ENCODE measurements around the gene ABCF1. TPM values are rescaled to one million over a fixed set of nuclear protein-coding genes. Genes with fewer than 3 reads are reported as not detected.

Gene ABCF1
- total and polyA plus RNA-seq, 9 of the 15 experiments (the other 6 are each of a cell fraction or from before 2014, with no cell fraction given), result 41.6 to 193 (median 102) TPM

GRCh38 chr6:30612687-30613248 lies 41.5 kb downstream of the ABCF1 start:
- 59% methylated on average over 6 of the region's 6 CpGs for WGBS (ENCODE audit: insufficient coverage, low coverage, missing lambda C conversion rate)
- ChIA-PET POLR2A (interaction anchor here (0.8 to 4.8 kb wide), 27 partner anchors 12 to 202 kb away, joined by 3 to 310 read pairs (median 6); partner anchors contain the start of genes ABCF1, ATAT1, C6orf136 and DHX16), CTCF (ENCODE audit: low intra/inter-chr PET ratio) (no interaction called here)
- H3K36me3 ChIP-seq (ENCODE audit: control insufficient read depth, insufficient read depth, low read length), result peaks cover 79% of the 10 kb centered on the region
- TF ChIP-seq HDAC2 (IDR thresholded peaks at IDR 0.05) (no peak), POLR2B (IDR thresholded peaks at IDR 0.05; ENCODE audit: low read depth, partially characterized antibody) (peak; percentile 49), KDM5B (IDR thresholded peaks at IDR 0.05; ENCODE audit: insufficient replicate concordance, low read depth, low read length) (peak; percentile 60), POLR2A (conservative IDR thresholded peaks at IDR 0.05) (peak; percentile 34; the same call in 1 of the 2 replicates), ZNF77 (CRISPR knock-in tag; IDR thresholded peaks at IDR 0.05) (no peak), RAD21 (CRISPR knock-in tag; conservative IDR thresholded peaks at IDR 0.05 in 1 of 2, IDR thresholded peaks at IDR 0.05 in 1 of 2) (peak in 1 of 2 experiments; percentile 2; a peak in 1 of 4 replicates), BCOR (IDR thresholded peaks at IDR 0.05) (no peak), SAFB2 (IDR thresholded peaks at IDR 0.05; ENCODE audit: borderline replicate concordance, low read depth, low read length, severe bottlenecking) (no peak), TGIF2 (CRISPR knock-in tag; IDR thresholded peaks at IDR 0.05) (no peak), POLR2AphosphoS2 (IDR thresholded peaks at IDR 0.05; ENCODE audit: low read length) (peak; percentile 12; the same call in 1 of the 2 replicates), HES1 (IDR thresholded peaks at IDR 0.05; ENCODE audit: low read depth) (no peak), MYNN (IDR thresholded peaks at IDR 0.05) (0 out of 2 replicates have a peak, but pooled peaks have one; percentile 13), MYNN (CRISPR knock-in tag; IDR thresholded peaks at IDR 0.05) (no peak), ZNF830 (CRISPR knock-in tag; IDR thresholded peaks at IDR 0.05) (0 out of 2 replicates have a peak, but pooled peaks have one; percentile 64), POLR2G (IDR thresholded peaks at IDR 0.05; ENCODE audit: low read depth, low read length) (peak; percentile 44), E2F3 (CRISPR knock-in tag; IDR thresholded peaks at IDR 0.05) (no peak), SUPT5H (IDR thresholded peaks at IDR 0.05) (0 out of 2 replicates have a peak, but pooled peaks have one; percentile 23), RBFOX2 (IDR thresholded peaks at IDR 0.05; ENCODE audit: low read depth, low read length) (peak; percentile 42)
- TF ChIP-seq, protein P1, sequence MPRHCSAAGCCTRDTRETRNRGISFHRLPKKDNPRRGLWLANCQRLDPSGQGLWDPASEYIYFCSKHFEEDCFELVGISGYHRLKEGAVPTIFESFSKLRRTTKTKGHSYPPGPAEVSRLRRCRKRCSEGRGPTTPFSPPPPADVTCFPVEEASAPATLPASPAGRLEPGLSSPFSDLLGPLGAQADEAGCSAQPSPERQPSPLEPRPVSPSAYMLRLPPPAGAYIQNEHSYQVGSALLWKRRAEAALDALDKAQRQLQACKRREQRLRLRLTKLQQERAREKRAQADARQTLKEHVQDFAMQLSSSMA (CRISPR knock-in tag; IDR thresholded peaks at IDR 0.05), result 0 out of 2 replicates have a peak, but pooled peaks have one; percentile 52
- DNase-seq (ENCODE audit: extremely low read depth in 1 of 4, low spot score in 3 of 4) (peak in 1 of 4 experiments; percentile 43), FAIRE-seq (no peak), ATAC-seq (no peak)
- H2AFZ ChIP-seq (ENCODE audit: low read depth, low read length), result no peak overlapping the region
- H4K20me1 ChIP-seq (replicated peaks; ENCODE audit: control insufficient read depth, insufficient read depth, low read length), result peaks cover 8% of the 10 kb centered on the region; the same call in 1 of the 2 replicates
- no peaks in the 10 kb centered on the region for H3K9me3 ChIP-seq (replicated peaks; ENCODE audit: control insufficient read depth, insufficient read depth, low read depth, low read length)
- 0 out of 2 replicates have a peak overlapping the region, but pooled peaks have one; percentile 2 for H3K4me2 ChIP-seq (ENCODE audit: insufficient read depth, low read length)
- H3K4me3 ChIP-seq, result no peak overlapping the region
- BruUV-seq (replicated peaks), result no TSS peak
- no peaks in the 10 kb centered on the region for H3K27me3 ChIP-seq (ENCODE audit: control insufficient read depth in 2 of 2, insufficient read depth in 2 of 2, low read length in 2 of 2)
- H3K9me1 ChIP-seq (ENCODE audit: control insufficient read depth, insufficient read depth, low read length), result no peaks in the 10 kb centered on the region
- intact Hi-C loops (cut with micrococcal nuclease) (no loop called here), in situ Hi-C loops (cut with MboI) (no loop called here)
- H3K9ac ChIP-seq (ENCODE audit: insufficient read depth in 1 of 2, low read depth in 2 of 2, low read length in 2 of 2), result peak overlapping the region in 1 of 2 experiments; percentile 99; a peak in 1 of 4 replicates
- H3K79me2 ChIP-seq (ENCODE audit: control insufficient read depth, insufficient read depth, low read length), result peaks cover 75% of the 10 kb centered on the region
- H3K27ac ChIP-seq (ENCODE audit: extremely low read depth, low read depth, low read length), result peak overlapping the region; percentile 95; the same call in 1 of the 3 replicates
- H3K4me1 ChIP-seq (replicated peaks in 1 of 2; ENCODE audit: control insufficient read depth in 2 of 2, insufficient read depth in 2 of 2, low read length in 2 of 2), result peaks cover 0 to 21% of the 10 kb centered on the region in 2 experiments; a peak in 3 of 5 replicates

Measured in K562 (cell line).